ENCODE data around the gene ACTL6B. TPM values are rescaled to one million over a fixed set of nuclear protein-coding genes. Genes with fewer than 3 reads are reported as not detected.

ACTL6B gene
- total RNA-seq, 1 donor from 2014 or later, result 3.1 TPM

GRCh38 chr7:100611983-100612729, 44.1 kb downstream of the ACTL6B start, which contains the start of gene MOSPD3:
TSS of gene MOSPD3 (plus strand) at chr7:100612540. CDS start at chr7:100612792, 252 bp downstream.
- no peaks in the 10 kb centered on the region for H3K36me3 Mint-ChIP-seq (ENCODE audit: low read depth)

GRCh38 chr7:100609958-100610357, 46.3 kb downstream of the ACTL6B start:
- no peak for DNase-seq (ENCODE audit: low read depth, low spot score)
- peaks cover 35% of the 10 kb centered on the region for H3K27me3 Mint-ChIP-seq (ENCODE audit: low read depth)
- H3K4me3 Mint-ChIP-seq, result no peak overlapping the region
- peaks cover 11% of the 10 kb centered on the region for H3K4me1 Mint-ChIP-seq
- no peak for TF ChIP-seq CTCF (conservative IDR thresholded peaks at IDR 0.05)
- no peaks in the 10 kb centered on the region for H3K36me3 Mint-ChIP-seq (ENCODE audit: low read depth)
- H3K27ac Mint-ChIP-seq (ENCODE audit: unreplicated experiment), result no peak overlapping the region
- no peaks in the 10 kb centered on the region for H3K9me3 Mint-ChIP-seq

More at GRCh38 chr7:100611983-100612729, 44.1 kb downstream of the ACTL6B start, which contains the start of gene MOSPD3:
- no peak for TF ChIP-seq CTCF (conservative IDR thresholded peaks at IDR 0.05)
- Mint-ChIP-seq H3K9me3 (no peaks in the 10 kb centered on the region), H3K4me3 (peak within 1 kb of the TSS; percentile 98), H3K4me1 (peaks cover 5% of the 10 kb centered on the region), H3K27ac (ENCODE audit: unreplicated experiment) (peak within 1 kb of the TSS; percentile 100), H3K27me3 (ENCODE audit: low read depth) (peaks cover 13% of the 10 kb centered on the region)
- DNase-seq (ENCODE audit: low read depth, low spot score), result peak; percentile 98

- Mint-ChIP-seq H3K36me3 (ENCODE audit: low read depth) (no peaks in the 10 kb centered on the region), H3K9me3 (no peaks in the 10 kb centered on the region)
Observed at GRCh38 chr7:100607111-100607510, 49.1 kb downstream of the ACTL6B start.

GRCh38 chr7:100606313-100606712, 49.9 kb downstream of the ACTL6B start:
- no peak overlapping the region for H3K27ac Mint-ChIP-seq (ENCODE audit: unreplicated experiment)
- H3K4me3 Mint-ChIP-seq, result peak overlapping the region; percentile 66
- H3K27me3 Mint-ChIP-seq (ENCODE audit: low read depth), result peaks cover 53% of the 10 kb centered on the region
- TF ChIP-seq CTCF (conservative IDR thresholded peaks at IDR 0.05), result no peak
- DNase-seq (ENCODE audit: low read depth, low spot score), result no peak
- no peaks in the 10 kb centered on the region for H3K9me3 Mint-ChIP-seq
- H3K4me1 Mint-ChIP-seq, result peaks cover 22% of the 10 kb centered on the region
- no peaks in the 10 kb centered on the region for H3K36me3 Mint-ChIP-seq (ENCODE audit: low read depth)

More at GRCh38 chr7:100607111-100607510, 49.1 kb downstream of the ACTL6B start:
- H3K27me3 Mint-ChIP-seq (ENCODE audit: low read depth), result peaks cover 51% of the 10 kb centered on the region
- H3K4me1 Mint-ChIP-seq, result peaks cover 24% of the 10 kb centered on the region
- TF ChIP-seq CTCF (conservative IDR thresholded peaks at IDR 0.05), result no peak
- peak overlapping the region; percentile 36 for H3K4me3 Mint-ChIP-seq
- no peak overlapping the region for H3K27ac Mint-ChIP-seq (ENCODE audit: unreplicated experiment)
- no peak for DNase-seq (ENCODE audit: low read depth, low spot score)

GRCh38 chr7:100604976-100605911, 51.0 kb downstream of the ACTL6B start:
- DNase-seq (ENCODE audit: low read depth, low spot score), result no peak
- Mint-ChIP-seq H3K4me3 (peak overlapping the region; percentile 73), H3K4me1 (peaks cover 22% of the 10 kb centered on the region), H3K27me3 (ENCODE audit: low read depth) (peaks cover 53% of the 10 kb centered on the region), H3K36me3 (ENCODE audit: low read depth) (no peaks in the 10 kb centered on the region), H3K27ac (ENCODE audit: unreplicated experiment) (no peak overlapping the region), H3K9me3 (no peaks in the 10 kb centered on the region)
- no peak for TF ChIP-seq CTCF (conservative IDR thresholded peaks at IDR 0.05)
